IPS-NIHi11 (cell line): ENCODE results near the gene LYRM7.
"Not testable (repeated sequence)": the region's sequence is repeated elsewhere in the genome, so short reads cannot be mapped to it uniquely, and the experiment has no call there.

Experiments
- DNase-seq: peaks from one replicate; pipeline ENCODE4 v3.0.0; 2012; ENCODE audit warnings: mixed read lengths, low spot score

Gene LYRM7

GRCh38 chr5:131221008-131221703 is 50.4 kb downstream of the LYRM7 start:
- DNase-seq = no peak

GRCh38 chr5:131221888-131222287 is 51.1 kb downstream of the LYRM7 start:
- no peak for DNase-seq

- no peak for DNase-seq
Measured at GRCh38 chr5:131222731-131223130, 52.0 kb downstream of the LYRM7 start.

- no peak for DNase-seq
Measured at GRCh38 chr5:131223751-131224386, 53.1 kb downstream of the LYRM7 start.

GRCh38 chr5:131224387-131225201 is 53.9 kb downstream of the LYRM7 start:
- DNase-seq = no peak

- DNase-seq = no peak
Measured at GRCh38 chr5:131225282-131225974, 54.7 kb downstream of the LYRM7 start.

GRCh38 chr5:131226899-131227298 is 56.2 kb downstream of the LYRM7 start:
- DNase-seq = no peak

- DNase-seq = no peak
Measured at GRCh38 chr5:131228646-131229045, 57.9 kb downstream of the LYRM7 start.

GRCh38 chr5:131229623-131230022 is 58.9 kb downstream of the LYRM7 start:
- no peak for DNase-seq

GRCh38 chr5:131230406-131230805 is 59.7 kb downstream of the LYRM7 start:
- peak; percentile 36 for DNase-seq

- DNase-seq = no peak
Measured at GRCh38 chr5:131239686-131240085, 68.9 kb downstream of the LYRM7 start.

- DNase-seq = no peak
Measured at GRCh38 chr5:131242728-131243255, 72.0 kb downstream of the LYRM7 start.

GRCh38 chr5:131245312-131245711 is 74.6 kb downstream of the LYRM7 start:
- no peak for DNase-seq

GRCh38 chr5:131245948-131246347 is 75.2 kb downstream of the LYRM7 start:
- DNase-seq = no peak

GRCh38 chr5:131246504-131246903 is 75.8 kb downstream of the LYRM7 start:
- DNase-seq = no peak

- DNase-seq = no peak
Measured at GRCh38 chr5:131250751-131251475, 80.2 kb downstream of the LYRM7 start.

- DNase-seq = no peak
Measured at GRCh38 chr5:131252824-131253171, 82.1 kb downstream of the LYRM7 start.

- DNase-seq = not testable (repeated sequence)
Measured at GRCh38 chr5:131254025-131254424, 83.3 kb downstream of the LYRM7 start.

- DNase-seq = no peak
Measured at GRCh38 chr5:131254741-131255140, 84.0 kb downstream of the LYRM7 start.
